ENCODE results near the gene CFAP52. TPM values are rescaled to one million over a fixed set of nuclear protein-coding genes. Genes with fewer than 3 reads are reported as not detected.
A peak's percentile ranks its signal among the peaks of the same experiment; 100 is the strongest.
"Not testable (repeated sequence)": the region's sequence is repeated elsewhere in the genome, so short reads cannot be mapped to it uniquely, and the experiment has no call there.

The CFAP52 gene
- polyA plus RNA-seq, 1 donor from 2014 or later = not detected

GRCh38 chr17:9557161-9557755 lies 19.2 kb upstream of the CFAP52 start:
- Mint-ChIP-seq H3K4me1 (peaks cover 0 to 2% (median 0%) of the 10 kb centered on the region in 3 donors), H3K27me3 (no peaks in the 10 kb centered on the region), H3K27ac (peak overlapping the region in 1 of 3 donors; percentile 81), H3K4me3 (no peak overlapping the region), H3K36me3 (peaks cover 6% of the 10 kb centered on the region), H3K9me3 (no peaks in the 10 kb centered on the region)

DNA sequence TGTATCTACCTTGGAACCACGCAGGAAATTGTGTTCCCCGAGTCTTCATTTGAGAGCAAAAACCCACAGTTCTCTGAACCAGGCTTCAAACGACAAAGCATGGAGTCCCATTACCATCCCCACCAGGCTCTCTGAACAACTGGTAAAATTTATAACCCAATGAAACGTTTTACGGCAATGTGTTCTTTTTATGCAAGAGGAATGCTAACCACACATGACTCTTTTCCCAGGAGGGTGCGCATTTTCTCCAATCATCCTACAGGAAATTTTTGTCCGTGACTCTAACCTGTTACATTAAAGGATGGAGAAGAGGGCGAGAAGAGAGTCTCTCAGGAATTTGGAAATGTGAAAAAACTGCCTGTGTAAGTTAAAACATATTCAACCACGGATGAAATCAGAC lies 18.6 kb upstream of the CFAP52 start:
- H3K27ac Mint-ChIP-seq = peak overlapping the region in 1 of 3 donors; percentile 74
- H3K9me3 Mint-ChIP-seq = no peaks in the 10 kb centered on the region
- peaks cover 0 to 3% (median 2%) of the 10 kb centered on the region in 3 donors for H3K4me1 Mint-ChIP-seq
- peaks cover 8% of the 10 kb centered on the region for H3K36me3 Mint-ChIP-seq
- no peaks in the 10 kb centered on the region for H3K27me3 Mint-ChIP-seq
- H3K4me3 Mint-ChIP-seq = no peak overlapping the region

DNA sequence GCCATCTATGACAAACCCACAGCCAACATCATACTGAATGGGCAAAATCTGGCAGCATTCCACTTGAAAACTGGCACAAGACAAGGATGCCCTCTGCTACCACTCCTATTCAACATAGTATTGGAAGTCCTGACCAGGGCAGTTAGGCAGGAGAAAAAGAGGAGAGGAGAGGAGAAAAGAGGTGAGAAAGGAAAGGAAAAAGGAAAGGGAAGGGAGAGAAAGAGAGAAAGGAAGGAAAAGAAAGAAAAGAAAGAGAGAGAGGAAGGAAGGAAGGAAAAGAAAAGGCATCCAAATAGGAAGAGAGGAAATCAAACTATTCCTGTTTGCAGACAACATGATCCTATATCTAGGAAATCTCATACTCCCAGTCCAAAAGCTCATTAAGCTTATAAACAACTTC lies 12.3 kb upstream of the CFAP52 start:
- Mint-ChIP-seq H3K9me3 (peaks cover 0 to 4% (median 3%) of the 10 kb centered on the region in 3 donors), H3K27me3 (no peaks in the 10 kb centered on the region), H3K27ac (no peak overlapping the region), H3K4me3 (no peak overlapping the region), H3K36me3 (peaks cover 21% of the 10 kb centered on the region), H3K4me1 (peaks cover 13 to 21% (median 21%) of the 10 kb centered on the region in 3 donors)

DNA sequence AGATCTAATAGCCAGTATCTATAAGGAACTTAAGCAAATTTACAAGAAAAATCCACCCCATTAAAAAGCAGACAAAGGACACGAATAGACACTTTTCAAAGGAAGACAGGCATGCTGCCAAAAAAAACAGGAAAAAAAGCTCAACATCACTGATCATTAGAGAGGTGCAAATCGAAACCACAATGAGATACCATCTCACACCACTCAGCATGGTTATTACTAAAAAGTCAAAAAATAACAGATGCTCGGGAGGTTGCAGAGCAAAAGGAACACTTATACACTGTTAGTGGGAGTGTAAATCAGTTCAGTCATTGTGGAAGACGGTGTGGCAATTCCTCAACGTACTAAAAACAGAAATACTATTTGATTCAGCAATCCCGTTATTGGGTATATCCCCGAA lies 10.4 kb upstream of the CFAP52 start:
- Mint-ChIP-seq H3K27ac (peak overlapping the region in 2 of 3 donors; percentile 18 to 20), H3K27me3 (no peaks in the 10 kb centered on the region), H3K9me3 (peaks cover 0 to 4% (median 3%) of the 10 kb centered on the region in 3 donors), H3K36me3 (peaks cover 24% of the 10 kb centered on the region), H3K4me3 (peak overlapping the region in 1 of 4 donors; percentile 17), H3K4me1 (peaks cover 11 to 26% (median 24%) of the 10 kb centered on the region in 3 donors)

GRCh38 chr17:9566739-9567138 lies 9.7 kb upstream of the CFAP52 start:
- peak overlapping the region in 1 of 3 donors; percentile 18 for H3K27ac Mint-ChIP-seq
- H3K27me3 Mint-ChIP-seq, H3K9me3 Mint-ChIP-seq, H3K4me3 Mint-ChIP-seq: not testable (repeated sequence)
- peaks cover 24% of the 10 kb centered on the region for H3K36me3 Mint-ChIP-seq
- peaks cover 11 to 26% (median 24%) of the 10 kb centered on the region in 3 donors for H3K4me1 Mint-ChIP-seq

GRCh38 chr17:9568004-9568403 lies 8.4 kb upstream of the CFAP52 start:
- H3K9me3 Mint-ChIP-seq = peaks cover 0 to 4% (median 3%) of the 10 kb centered on the region in 3 donors
- no peak overlapping the region for H3K4me3 Mint-ChIP-seq
- H3K27me3 Mint-ChIP-seq = no peaks in the 10 kb centered on the region
- peaks cover 22% of the 10 kb centered on the region for H3K36me3 Mint-ChIP-seq
- H3K27ac Mint-ChIP-seq = peak overlapping the region in 1 of 3 donors; percentile 21
- H3K4me1 Mint-ChIP-seq = peaks cover 11 to 26% (median 23%) of the 10 kb centered on the region in 3 donors

DNA sequence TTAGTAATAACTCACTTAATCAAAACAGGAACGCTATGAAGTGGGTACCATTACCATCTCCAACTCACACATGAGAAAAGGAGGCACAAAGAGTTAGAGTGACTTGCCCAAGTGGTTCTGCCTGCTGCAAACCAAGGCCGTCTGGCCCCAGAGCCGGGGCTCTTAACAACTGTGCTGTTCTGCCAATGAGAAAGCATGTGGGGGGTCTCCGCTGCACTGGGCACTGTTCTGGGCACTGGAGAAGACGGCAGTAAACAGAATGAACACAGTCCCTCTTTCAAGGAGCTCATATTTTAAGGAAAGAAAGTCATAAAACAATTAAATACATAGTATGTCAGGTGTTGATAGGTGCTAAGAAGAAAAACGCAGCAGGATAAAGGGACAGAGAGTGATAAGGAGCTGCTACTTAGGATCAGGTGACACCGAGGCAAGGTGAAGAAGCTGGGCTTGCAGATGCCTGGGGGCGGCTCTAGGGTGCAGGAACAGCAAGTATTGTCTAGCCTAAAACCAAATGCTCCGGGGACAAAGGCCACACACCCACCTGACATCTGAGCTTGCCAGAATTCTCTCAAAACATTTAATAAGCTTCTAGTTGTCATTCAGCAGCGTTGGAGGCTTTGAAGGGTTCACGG lies 7.4 kb upstream of the CFAP52 start:
- H3K4me1 Mint-ChIP-seq = peaks cover 15 to 32% (median 25%) of the 10 kb centered on the region in 3 donors
- peaks cover 18% of the 10 kb centered on the region for H3K36me3 Mint-ChIP-seq
- no peak overlapping the region for H3K27ac Mint-ChIP-seq
- H3K9me3 Mint-ChIP-seq = peaks cover 0 to 2% (median under 1%) of the 10 kb centered on the region in 3 donors
- no peaks in the 10 kb centered on the region for H3K27me3 Mint-ChIP-seq
- H3K4me3 Mint-ChIP-seq = peak overlapping the region in 1 of 4 donors; percentile 9

GRCh38 chr17:9571201-9571600 lies 5.2 kb upstream of the CFAP52 start:
- Mint-ChIP-seq H3K36me3 (peaks cover 8% of the 10 kb centered on the region), H3K27me3 (no peaks in the 10 kb centered on the region), H3K4me3 (peak overlapping the region in 1 of 4 donors; percentile 55), H3K4me1 (peaks cover 15 to 31% (median 19%) of the 10 kb centered on the region in 3 donors), H3K9me3 (no peaks in the 10 kb centered on the region), H3K27ac (no peak overlapping the region)

- Mint-ChIP-seq H3K36me3 (peaks cover 4% of the 10 kb centered on the region), H3K9me3 (no peaks in the 10 kb centered on the region), H3K4me1 (peaks cover 17 to 33% (median 17%) of the 10 kb centered on the region in 3 donors), H3K27me3 (peaks cover 2% of the 10 kb centered on the region), H3K27ac (peak within 1 kb of the TSS; percentile 95 to 97 (median 96)), H3K4me3 (peak within 1 kb of the TSS; percentile 97 to 100 (median 98))
Measured at GRCh38 chr17:9575381-9576101, 901 bp upstream of the CFAP52 start, which contains the start of gene STX8. Gene STX8, minus strand, starts transcription at chr17:9575820. Its CDS starts 12 bp downstream, at chr17:9575808.

DNA sequence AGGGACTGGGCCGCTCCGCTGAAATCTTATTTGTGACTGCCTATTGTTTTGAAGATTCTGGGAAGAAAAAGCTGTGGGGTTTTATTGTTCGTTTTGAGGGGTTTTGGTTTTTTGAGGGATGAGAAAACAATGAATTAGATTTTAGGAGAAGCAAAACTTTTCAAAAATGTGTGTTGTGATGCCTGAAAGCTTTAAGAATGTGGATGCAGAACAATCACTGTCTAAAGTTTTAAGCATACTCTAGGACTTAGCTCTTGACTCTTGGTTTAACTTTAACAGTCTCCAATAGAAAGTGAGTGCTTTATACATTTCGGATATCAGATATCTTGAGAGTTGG lies 899 bp downstream of the CFAP52 start:
- peak overlapping the region in 1 of 3 donors; percentile 96 for H3K27ac Mint-ChIP-seq
- H3K36me3 Mint-ChIP-seq = peaks cover 2% of the 10 kb centered on the region
- H3K4me1 Mint-ChIP-seq = peaks cover 14 to 33% (median 17%) of the 10 kb centered on the region in 3 donors
- H3K9me3 Mint-ChIP-seq = no peaks in the 10 kb centered on the region
- H3K4me3 Mint-ChIP-seq = peak overlapping the region; percentile 66 to 100 (median 98)
- H3K27me3 Mint-ChIP-seq = peaks cover 2% of the 10 kb centered on the region

- H3K4me3 Mint-ChIP-seq = no peak overlapping the region
- no peak overlapping the region for H3K27ac Mint-ChIP-seq
- peaks cover 6% of the 10 kb centered on the region for H3K36me3 Mint-ChIP-seq
- H3K9me3 Mint-ChIP-seq = peaks cover 4 to 12% (median 5%) of the 10 kb centered on the region in 3 donors
- no peaks in the 10 kb centered on the region for H3K4me1 Mint-ChIP-seq
- H3K27me3 Mint-ChIP-seq = peaks cover 1% of the 10 kb centered on the region
Measured at GRCh38 chr17:9587969-9588656, 11.7 kb downstream of the CFAP52 start.

GRCh38 chr17:9594065-9594464 lies 17.6 kb downstream of the CFAP52 start:
- Mint-ChIP-seq H3K9me3 (no peaks in the 10 kb centered on the region), H3K4me1 (no peaks in the 10 kb centered on the region), H3K36me3 (no peaks in the 10 kb centered on the region), H3K27ac (peak overlapping the region in 1 of 3 donors; percentile 13), H3K4me3 (no peak overlapping the region), H3K27me3 (peaks cover 7% of the 10 kb centered on the region)

DNA sequence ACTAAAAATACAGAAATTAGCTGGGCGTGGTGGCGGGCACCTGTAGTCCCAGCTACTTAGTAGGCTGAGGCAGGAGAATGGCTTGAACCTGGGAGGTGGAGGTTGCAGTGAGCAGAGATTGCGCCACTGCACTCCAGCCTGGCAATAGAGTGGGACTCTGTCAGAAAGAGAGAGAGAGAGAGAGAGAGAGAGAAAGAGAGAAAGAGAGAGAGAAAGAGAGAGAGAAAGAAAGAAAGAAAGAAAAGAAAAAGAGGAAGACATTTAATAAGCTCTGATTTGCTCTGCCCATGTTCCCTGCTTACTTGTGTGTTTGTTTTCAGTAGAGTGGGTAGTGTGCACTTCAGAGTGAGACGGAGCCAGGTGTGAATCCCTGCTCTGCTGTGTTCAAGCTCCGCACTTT lies 21.2 kb downstream of the CFAP52 start:
- H3K27me3 Mint-ChIP-seq, H3K27ac Mint-ChIP-seq: not testable (repeated sequence)

GRCh38 chr17:9598661-9599060 lies 22.2 kb downstream of the CFAP52 start:
- H3K9me3 Mint-ChIP-seq = peaks cover 0 to 4% (median 0%) of the 10 kb centered on the region in 3 donors
- H3K27ac Mint-ChIP-seq = no peak overlapping the region
- peaks cover 10% of the 10 kb centered on the region for H3K27me3 Mint-ChIP-seq

More for the DNA sequence above, 21.2 kb downstream of the CFAP52 start:
- not testable (repeated sequence) for H3K4me3 Mint-ChIP-seq, H3K4me1 Mint-ChIP-seq, H3K36me3 Mint-ChIP-seq, H3K9me3 Mint-ChIP-seq

GRCh38 chr17:9604583-9604982 lies 28.1 kb downstream of the CFAP52 start:
- H3K27me3 Mint-ChIP-seq, H3K4me1 Mint-ChIP-seq, H3K4me3 Mint-ChIP-seq, H3K27ac Mint-ChIP-seq, H3K9me3 Mint-ChIP-seq, H3K36me3 Mint-ChIP-seq: not testable (repeated sequence)

More at GRCh38 chr17:9598661-9599060, 22.2 kb downstream of the CFAP52 start:
- H3K4me3 Mint-ChIP-seq = no peak overlapping the region
- H3K4me1 Mint-ChIP-seq = no peaks in the 10 kb centered on the region
- peaks cover 2% of the 10 kb centered on the region for H3K36me3 Mint-ChIP-seq
